HG03135 (cell line): ENCODE measurements around the gene FBXO48.
"Not testable (repeated sequence)": the region's sequence is repeated elsewhere in the genome, so short reads cannot be mapped to it uniquely, and the experiment has no call there.

Source experiments
- ATAC-seq: cut with Tn5 transposase; IDR thresholded peaks from one replicate; pipeline ENCODE4 v1.9.1; 2021; ENCODE audit warnings: mild to moderate bottlenecking, moderate library complexity; ENCODE audit not compliant: unreplicated experiment

The FBXO48 gene

GRCh38 chr2:68472796-68473414, 5.8 kb upstream of the FBXO48 start:
- ATAC-seq: no peak

- ATAC-seq: no peak
Observed at GRCh38 chr2:68471385-68471784, 4.3 kb upstream of the FBXO48 start.

GRCh38 chr2:68469935-68470334, 2.8 kb upstream of the FBXO48 start:
- ATAC-seq: no peak

GRCh38 chr2:68468801-68469200, 1.7 kb upstream of the FBXO48 start:
- no peak for ATAC-seq

- no peak for ATAC-seq
Observed at GRCh38 chr2:68466778-68467076, 367 bp downstream of the FBXO48 start.

GRCh38 chr2:68466361-68466777, 725 bp downstream of the FBXO48 start:
- ATAC-seq: no peak

- ATAC-seq: no peak
Observed at GRCh38 chr2:68465081-68465916, 1.8 kb downstream of the FBXO48 start.

- no peak for ATAC-seq
Observed at GRCh38 chr2:68464651-68465050, 2.4 kb downstream of the FBXO48 start.

- ATAC-seq: no peak
Observed at GRCh38 chr2:68463287-68463877, 3.7 kb downstream of the FBXO48 start.

GRCh38 chr2:68458981-68459380, 8.1 kb downstream of the FBXO48 start:
- ATAC-seq: no peak

- no peak for ATAC-seq
Observed at GRCh38 chr2:68456198-68456597, 10.9 kb downstream of the FBXO48 start.

GRCh38 chr2:68454719-68455118, 12.4 kb downstream of the FBXO48 start:
- ATAC-seq: no peak

- ATAC-seq: no peak
Observed at GRCh38 chr2:68453761-68454360, 13.2 kb downstream of the FBXO48 start.

- no peak for ATAC-seq
Observed at GRCh38 chr2:68452158-68452900, 14.8 kb downstream of the FBXO48 start.

- ATAC-seq: no peak
Observed at GRCh38 chr2:68448671-68449653, 18.1 kb downstream of the FBXO48 start.

- no peak for ATAC-seq
Observed at GRCh38 chr2:68447118-68447517, 20.0 kb downstream of the FBXO48 start.

GRCh38 chr2:68446425-68446824, 20.7 kb downstream of the FBXO48 start:
- not testable (repeated sequence) for ATAC-seq

GRCh38 chr2:68441994-68442322, 25.1 kb downstream of the FBXO48 start:
- no peak for ATAC-seq

GRCh38 chr2:68441179-68441993, 25.7 kb downstream of the FBXO48 start:
- ATAC-seq: peak; percentile 97
